Neural cell (in vitro differentiated cells): Measurements from ENCODE around the gene ARHGAP45. TPM values are rescaled to one million over a fixed set of nuclear protein-coding genes. Genes with fewer than 3 reads are reported as not detected.

Experiments used
- H2AFZ ChIP-seq: fragments of 200-600, 300-800 bp; sonication (generic), shearing (Covaris generic); 2 replicates; pipeline ENCODE4 v1.6.0; 2014; ENCODE audit warnings: low read depth, mild to moderate bottlenecking, antibody characterized with exemption, low read length, moderate library complexity
- H3F3A ChIP-seq: fragments of 200-600 bp; shearing (Covaris generic); 2 replicates; pipeline ENCODE4 v1.6.1; 2016; ENCODE audit warnings: mild to moderate bottlenecking, moderate library complexity, mixed read lengths, antibody characterized with exemption, low read length; ENCODE audit not compliant: insufficient read depth, poor library complexity, severe bottlenecking
- H3K27ac ChIP-seq: fragments of 200-600, 300-800 bp; sonication (generic), shearing (Covaris generic); 2 replicates; pipeline ENCODE4 v1.5.1; 2014; ENCODE audit warnings: mild to moderate bottlenecking, low read length, moderate library complexity
- H3K27me3 ChIP-seq: fragments of 300-800, 200-600 bp; sonication (generic), shearing (Covaris generic); 2 replicates; pipeline ENCODE4 v1.6.0; 2014; ENCODE audit warnings: mild to moderate bottlenecking, low read depth, low read length, moderate library complexity; ENCODE audit not compliant: insufficient read depth
- H3K36me3 ChIP-seq: fragments of 300-800, 200-600 bp; sonication (generic), shearing (Covaris generic); 2 replicates; pipeline ENCODE4 v1.5.1; 2014; ENCODE audit warnings: mild to moderate bottlenecking, antibody characterized with exemption, low read length, moderate library complexity; ENCODE audit not compliant: insufficient read depth
- H3K4me2 ChIP-seq: fragments of 300-800, 200-600 bp; sonication (generic), shearing (Covaris generic); 2 replicates; pipeline ENCODE4 v1.6.0; 2014; ENCODE audit warnings: mild to moderate bottlenecking, low read length
- H3K4me3 ChIP-seq: fragments of 300-800, 200-600 bp; sonication (generic), shearing (Covaris generic); 2 replicates; pipeline ENCODE4 v1.5.1; 2014; ENCODE audit warnings: mild to moderate bottlenecking, low read length, moderate library complexity
- H3K79me2 ChIP-seq: fragments of 200-600 bp; shearing (Covaris generic); replicated peaks from 2 replicates; pipeline ENCODE4 v1.6.0; 2014; ENCODE audit warnings: mild to moderate bottlenecking, low read length, moderate library complexity; ENCODE audit not compliant: insufficient read depth
- H3K9ac ChIP-seq: fragments of 300-800, 200-600 bp; sonication (generic), shearing (Covaris generic); 2 replicates; pipeline ENCODE4 v1.6.1; 2016; ENCODE audit warnings: mild to moderate bottlenecking, low read length, mixed read lengths
- H3K9me2 ChIP-seq: fragments of 200-600 bp; shearing (Covaris generic); 2 replicates; pipeline ENCODE4 v1.6.1; 2016; ENCODE audit warnings: mild to moderate bottlenecking, low read length, mixed read lengths; ENCODE audit not compliant: insufficient read depth
- H3K9me3 ChIP-seq: fragments of 200-600, 300-800 bp; sonication (generic), shearing (Covaris generic); 2 replicates; pipeline ENCODE4 v1.6.1; 2016; ENCODE audit warnings: mild to moderate bottlenecking, mixed run types, low read length, moderate library complexity, mixed read lengths
- H4K20me1 ChIP-seq: fragments of 200-600 bp; shearing (Covaris generic); 2 replicates; pipeline ENCODE4 v1.6.1; 2016; ENCODE audit warnings: mild to moderate bottlenecking, mixed run types; ENCODE audit not compliant: insufficient read depth
- CTCF ChIP-seq: fragments of 450-650 bp; IDR thresholded peaks from 2 replicates; pipeline ENCODE4 v1.5.1; 2014; ENCODE audit warnings: antibody characterized with exemption, mild to moderate bottlenecking, moderate library complexity; ENCODE audit not compliant: poor library complexity, severe bottlenecking
- EP300 ChIP-seq: fragments of 450-650 bp; conservative IDR thresholded peaks from 2 replicates; pipeline ENCODE4 v1.6.1; 2014; ENCODE audit warnings: antibody characterized with exemption, mild to moderate bottlenecking, moderate library complexity; ENCODE audit not compliant: poor library complexity, severe bottlenecking
- EZH2 ChIP-seq: fragments of 200-600, 300-800 bp; shearing (Covaris generic), sonication (generic); IDR thresholded peaks from 2 replicates; pipeline ENCODE4 v1.6.1; 2014; ENCODE audit warnings: antibody characterized with exemption, low read length, borderline replicate concordance, mild to moderate bottlenecking; ENCODE audit not compliant: insufficient read depth, poor library complexity, severe bottlenecking
- MXI1 ChIP-seq: fragments of 450-650 bp; conservative IDR thresholded peaks from 2 replicates; pipeline ENCODE4 v1.6.1; 2014; ENCODE audit warnings: antibody characterized with exemption, mild to moderate bottlenecking; ENCODE audit not compliant: poor library complexity, severe bottlenecking
- POLR2AphosphoS5 ChIP-seq: IDR thresholded peaks from 2 replicates; pipeline ENCODE4 v1.6.1; 2012
- RAD21 ChIP-seq: fragments of 450-650 bp; conservative IDR thresholded peaks from 2 replicates; pipeline ENCODE4 v1.6.1; 2014; ENCODE audit warnings: antibody characterized with exemption, mild to moderate bottlenecking, moderate library complexity
- REST ChIP-seq: IDR thresholded peaks from 2 replicates; pipeline ENCODE4 v1.6.1; 2012; ENCODE audit warnings: borderline replicate concordance
- SMC3 ChIP-seq: fragments of 450-650 bp; conservative IDR thresholded peaks from 2 replicates; pipeline ENCODE4 v1.6.1; 2014; ENCODE audit warnings: antibody characterized with exemption, mild to moderate bottlenecking, moderate library complexity; ENCODE audit not compliant: poor library complexity
- TAF1 ChIP-seq: IDR thresholded peaks from 2 replicates; pipeline ENCODE4 v1.6.1; 2012; ENCODE audit warnings: low read depth
- polyA plus RNA-seq: library from polyadenylated mRNA; depleted of rRNA; stranded (reverse); fragments of >200 nt; gene quantifications from 2 replicates; pipeline ENCODE4 v1.2.3, GENCODE V29; 2014

Gene ARHGAP45
- polyA plus RNA-seq, 1 donor from 2014 or later, result 3.3 TPM

- H3K4me2 ChIP-seq, result no peak overlapping the region
- TF ChIP-seq CTCF, result no peak
- TF ChIP-seq SMC3, result no peak
- no peak for TF ChIP-seq TAF1
- TF ChIP-seq POLR2AphosphoS5, result no peak
- TF ChIP-seq EP300, result no peak
- TF ChIP-seq REST, result no peak
- no peak overlapping the region for H2AFZ ChIP-seq
- no peaks in the 10 kb centered on the region for H3K79me2 ChIP-seq
- no peaks in the 10 kb centered on the region for H4K20me1 ChIP-seq
- no peak overlapping the region for H3K4me3 ChIP-seq
- no peak overlapping the region for H3K9ac ChIP-seq
- no peaks in the 10 kb centered on the region for H3K9me3 ChIP-seq
- H3F3A ChIP-seq, result no peaks in the 10 kb centered on the region
- no peak overlapping the region for H3K27ac ChIP-seq
- no peaks in the 10 kb centered on the region for H3K27me3 ChIP-seq
- no peaks in the 10 kb centered on the region for H3K36me3 ChIP-seq
- no peaks in the 10 kb centered on the region for H3K9me2 ChIP-seq
These were observed 17.9 kb upstream of the ARHGAP45 start for GRCh38 chr19:1049106-1049505.

- no peak overlapping the region for H3K4me2 ChIP-seq
- H3K9me2 ChIP-seq, result no peaks in the 10 kb centered on the region
- H4K20me1 ChIP-seq, result no peaks in the 10 kb centered on the region
- TF ChIP-seq POLR2AphosphoS5 (no peak), EZH2 (no peak), MXI1 (no peak), TAF1 (no peak), CTCF (no peak), RAD21 (no peak), SMC3 (no peak), EP300 (no peak), REST (no peak)
- H3K27me3 ChIP-seq, result no peaks in the 10 kb centered on the region
- H2AFZ ChIP-seq, result no peak overlapping the region
- peaks cover 5% of the 10 kb centered on the region for H3K36me3 ChIP-seq
- no peak overlapping the region for H3K27ac ChIP-seq
- H3F3A ChIP-seq, result no peaks in the 10 kb centered on the region
- no peaks in the 10 kb centered on the region for H3K79me2 ChIP-seq
- H3K9me3 ChIP-seq, result no peaks in the 10 kb centered on the region
- H3K9ac ChIP-seq, result no peak overlapping the region
- H3K4me3 ChIP-seq, result no peak overlapping the region
These were observed 17.2 kb upstream of the ARHGAP45 start for GRCh38 chr19:1049800-1050199.
